Mucosa of rectum (tissue), 2 donors: ENCODE measurements around the gene SETBP1.

Experiments used
- H3K27ac ChIP-seq, 2 donors: one replicate each; pipeline ENCODE4 v1.7.0; 2013; ENCODE audit warnings: inconsistent platforms in 2 of 2, low read depth in 2 of 2, low read length in 2 of 2
- H3K27me3 ChIP-seq, 2 donors: one replicate each; pipeline ENCODE4 v1.7.0; 2013; ENCODE audit warnings: low read length in 2 of 2; ENCODE audit not compliant: control insufficient read depth in 2 of 2, insufficient read depth in 2 of 2
- H3K36me3 ChIP-seq, 2 donors: one replicate each; pipeline ENCODE4 v1.7.0; 2013; ENCODE audit warnings: low read length in 2 of 2; ENCODE audit not compliant: control insufficient read depth in 2 of 2, insufficient read depth in 2 of 2
- H3K4me1 ChIP-seq, 2 donors: one replicate each; pipeline ENCODE4 v1.7.0; 2013; ENCODE audit warnings: low read length in 2 of 2, mild to moderate bottlenecking in 1 of 2; ENCODE audit not compliant: control insufficient read depth in 2 of 2, insufficient read depth in 2 of 2
- H3K4me3 ChIP-seq, 2 donors: one replicate each; pipeline ENCODE4 v1.7.0; 2013; ENCODE audit warnings: low read length in 2 of 2
- H3K9ac ChIP-seq, 2 donors: one replicate each; pipeline ENCODE4 v1.7.0; 2013; ENCODE audit warnings: low read length in 2 of 2, low read depth in 1 of 2, mild to moderate bottlenecking in 1 of 2
- H3K9me3 ChIP-seq, 2 donors: one replicate each; pipeline ENCODE4 v1.7.0; 2013; ENCODE audit warnings: low read length in 2 of 2; ENCODE audit not compliant: control insufficient read depth in 2 of 2
- donor health status: healthy.
- donor health status: Normal muscosa, but diverticular disease.

Gene SETBP1

GRCh38 chr18:45110577-45111501, 430.2 kb downstream of the SETBP1 start:
- no peaks in the 10 kb centered on the region for H3K27me3 ChIP-seq
- no peaks in the 10 kb centered on the region for H3K36me3 ChIP-seq
- H3K9ac ChIP-seq = no peak overlapping the region
- no peaks in the 10 kb centered on the region for H3K9me3 ChIP-seq
- H3K4me3 ChIP-seq = no peak overlapping the region
- H3K4me1 ChIP-seq = peaks cover 2 to 3% of the 10 kb centered on the region in 2 donors
- H3K27ac ChIP-seq = peak overlapping the region; percentile 23 to 42

GRCh38 chr18:45111502-45111848, 430.8 kb downstream of the SETBP1 start:
- no peak overlapping the region for H3K4me3 ChIP-seq
- no peaks in the 10 kb centered on the region for H3K27me3 ChIP-seq
- H3K9ac ChIP-seq = no peak overlapping the region
- peaks cover 0 to 3% of the 10 kb centered on the region in 2 donors for H3K4me1 ChIP-seq
- no peaks in the 10 kb centered on the region for H3K36me3 ChIP-seq
- peak overlapping the region in 1 of 2 donors; percentile 30 for H3K27ac ChIP-seq
- H3K9me3 ChIP-seq = no peaks in the 10 kb centered on the region

- Histone ChIP-seq H3K9me3 (no peaks in the 10 kb centered on the region), H3K27ac (no peak overlapping the region), H3K9ac (no peak overlapping the region), H3K4me3 (no peak overlapping the region), H3K27me3 (no peaks in the 10 kb centered on the region), H3K4me1 (no peaks in the 10 kb centered on the region), H3K36me3 (no peaks in the 10 kb centered on the region)
Measured at GRCh38 chr18:45112682-45113081, 432.0 kb downstream of the SETBP1 start.

GRCh38 chr18:45116116-45116515, 435.4 kb downstream of the SETBP1 start:
- no peaks in the 10 kb centered on the region for H3K27me3 ChIP-seq
- H3K4me3 ChIP-seq = no peak overlapping the region
- H3K36me3 ChIP-seq = no peaks in the 10 kb centered on the region
- H3K27ac ChIP-seq = no peak overlapping the region
- H3K9ac ChIP-seq = no peak overlapping the region
- no peaks in the 10 kb centered on the region for H3K9me3 ChIP-seq
- no peaks in the 10 kb centered on the region for H3K4me1 ChIP-seq
